ENCODE data around the gene CACNG1. TPM values are rescaled to one million over a fixed set of nuclear protein-coding genes. Genes with fewer than 3 reads are reported as not detected.

CACNG1 gene
- total RNA-seq, 2 experiments from 2014 or later: not detected

DNA sequence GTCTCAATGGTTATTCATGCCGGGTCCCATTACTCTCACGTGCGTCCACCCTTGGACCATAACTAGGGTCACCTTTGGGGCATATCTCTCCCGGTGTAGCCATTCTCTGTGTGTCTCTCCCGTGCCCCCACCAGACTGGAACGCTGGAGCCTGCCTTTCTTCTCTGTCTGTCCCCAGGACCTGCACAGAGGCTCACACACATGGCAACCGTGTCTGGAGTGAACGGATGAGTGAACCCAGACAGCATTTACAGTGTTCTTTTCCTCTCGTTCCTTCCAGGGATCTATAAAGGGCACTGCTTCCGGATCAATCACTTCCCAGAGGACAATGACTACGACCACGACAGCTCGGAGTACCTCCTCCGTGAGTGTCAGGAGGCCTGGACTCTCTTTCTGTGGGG, 26.4 kb upstream of the CACNG1 start:
- H3K9me2 ChIP-seq (ENCODE audit: insufficient read depth, low read length): no peaks in the 10 kb centered on the region
- ChIA-PET CTCF (ENCODE audit: unreplicated experiment) (no interaction called here), POLR2A (no interaction called here)
- no peak for DNase-seq (ENCODE audit: low spot score)
- no peaks in the 10 kb centered on the region for H3K4me1 ChIP-seq (ENCODE audit: insufficient read depth, low read length, poor library complexity, severe bottlenecking)
- H3K4me3 ChIP-seq (ENCODE audit: low read depth, low read length, poor library complexity, severe bottlenecking): no peak overlapping the region
- no peak overlapping the region for H3K4me2 ChIP-seq (ENCODE audit: low read length)
- BruUV-seq (replicated peaks): no TSS peak
- intact Hi-C loops (cut with micrococcal nuclease; ENCODE audit: unreplicated experiment): no loop called here
- TF ChIP-seq, protein P1, sequence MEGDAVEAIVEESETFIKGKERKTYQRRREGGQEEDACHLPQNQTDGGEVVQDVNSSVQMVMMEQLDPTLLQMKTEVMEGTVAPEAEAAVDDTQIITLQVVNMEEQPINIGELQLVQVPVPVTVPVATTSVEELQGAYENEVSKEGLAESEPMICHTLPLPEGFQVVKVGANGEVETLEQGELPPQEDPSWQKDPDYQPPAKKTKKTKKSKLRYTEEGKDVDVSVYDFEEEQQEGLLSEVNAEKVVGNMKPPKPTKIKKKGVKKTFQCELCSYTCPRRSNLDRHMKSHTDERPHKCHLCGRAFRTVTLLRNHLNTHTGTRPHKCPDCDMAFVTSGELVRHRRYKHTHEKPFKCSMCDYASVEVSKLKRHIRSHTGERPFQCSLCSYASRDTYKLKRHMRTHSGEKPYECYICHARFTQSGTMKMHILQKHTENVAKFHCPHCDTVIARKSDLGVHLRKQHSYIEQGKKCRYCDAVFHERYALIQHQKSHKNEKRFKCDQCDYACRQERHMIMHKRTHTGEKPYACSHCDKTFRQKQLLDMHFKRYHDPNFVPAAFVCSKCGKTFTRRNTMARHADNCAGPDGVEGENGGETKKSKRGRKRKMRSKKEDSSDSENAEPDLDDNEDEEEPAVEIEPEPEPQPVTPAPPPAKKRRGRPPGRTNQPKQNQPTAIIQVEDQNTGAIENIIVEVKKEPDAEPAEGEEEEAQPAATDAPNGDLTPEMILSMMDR (conservative IDR thresholded peaks at IDR 0.05; ENCODE audit: low read length): no peak
- no peaks in the 10 kb centered on the region for H3K79me2 ChIP-seq (ENCODE audit: insufficient read depth, low read depth, low read length)
- no peak overlapping the region for H2AFZ ChIP-seq (ENCODE audit: low read length)
- H3K36me3 ChIP-seq (ENCODE audit: insufficient read depth, low read length): no peaks in the 10 kb centered on the region
- no peaks in the 10 kb centered on the region for H4K20me1 ChIP-seq (ENCODE audit: insufficient read depth, low read length)
- no peak overlapping the region for H3K27ac ChIP-seq (ENCODE audit: low read depth, low read length, poor library complexity, severe bottlenecking)
- H3K9me3 ChIP-seq (ENCODE audit: low read length): no peaks in the 10 kb centered on the region

- Histone ChIP-seq H3K9me3 (ENCODE audit: low read length) (no peaks in the 10 kb centered on the region), H3K79me2 (ENCODE audit: insufficient read depth, low read depth, low read length) (no peaks in the 10 kb centered on the region), H3K27ac (ENCODE audit: low read depth, low read length, poor library complexity, severe bottlenecking) (no peak overlapping the region), H3K9me2 (ENCODE audit: insufficient read depth, low read length) (no peaks in the 10 kb centered on the region), H3K4me2 (ENCODE audit: low read length) (no peak overlapping the region), H3K4me1 (ENCODE audit: insufficient read depth, low read length, poor library complexity, severe bottlenecking) (no peaks in the 10 kb centered on the region), H3K36me3 (ENCODE audit: insufficient read depth, low read length) (no peaks in the 10 kb centered on the region), H3K4me3 (ENCODE audit: low read depth, low read length, poor library complexity, severe bottlenecking) (no peak overlapping the region), H2AFZ (ENCODE audit: low read length) (no peak overlapping the region), H4K20me1 (ENCODE audit: insufficient read depth, low read length) (no peaks in the 10 kb centered on the region)
- TF ChIP-seq EZH2phosphoT487 (IDR thresholded peaks at IDR 0.05; ENCODE audit: borderline replicate concordance, low read depth, low read length): no peak
- TF ChIP-seq, protein P1 (conservative IDR thresholded peaks at IDR 0.05; ENCODE audit: low read length): no peak
- POLR2A ChIA-PET: no interaction called here
- intact Hi-C loops (cut with micrococcal nuclease; ENCODE audit: unreplicated experiment): no loop called here
- CTCF ChIA-PET (ENCODE audit: unreplicated experiment): no interaction called here
- no TSS peak for BruUV-seq (replicated peaks)
- no peak for DNase-seq (ENCODE audit: low spot score)
Measured at GRCh38 chr17:67018471-67019434, 25.6 kb upstream of the CACNG1 start.

- Histone ChIP-seq H3K4me1 (ENCODE audit: insufficient read depth, low read length, poor library complexity, severe bottlenecking) (no peaks in the 10 kb centered on the region), H3K79me2 (ENCODE audit: insufficient read depth, low read depth, low read length) (no peaks in the 10 kb centered on the region), H3K9me2 (ENCODE audit: insufficient read depth, low read length) (no peaks in the 10 kb centered on the region), H3K4me2 (ENCODE audit: low read length) (no peak overlapping the region), H3K36me3 (ENCODE audit: insufficient read depth, low read length) (no peaks in the 10 kb centered on the region), H3K4me3 (ENCODE audit: low read depth, low read length, poor library complexity, severe bottlenecking) (no peak overlapping the region), H3K9me3 (ENCODE audit: low read length) (no peaks in the 10 kb centered on the region), H4K20me1 (ENCODE audit: insufficient read depth, low read length) (no peaks in the 10 kb centered on the region), H3K27ac (ENCODE audit: low read depth, low read length, poor library complexity, severe bottlenecking) (no peak overlapping the region), H2AFZ (ENCODE audit: low read length) (no peak overlapping the region)
- no peak for DNase-seq (ENCODE audit: low spot score)
- intact Hi-C loops (cut with micrococcal nuclease; ENCODE audit: unreplicated experiment): no loop called here
- ChIA-PET CTCF (ENCODE audit: unreplicated experiment) (interaction anchor here (0.6 kb wide), 1 partner anchor 22 kb away, joined by 3 read pairs; no protein-coding TSS in a partner anchor), POLR2A (no interaction called here)
- TF ChIP-seq, protein P1 (conservative IDR thresholded peaks at IDR 0.05; ENCODE audit: low read length): no peak
- TF ChIP-seq EZH2phosphoT487 (IDR thresholded peaks at IDR 0.05; ENCODE audit: borderline replicate concordance, low read depth, low read length): no peak
- no TSS peak for BruUV-seq (replicated peaks)
Measured at GRCh38 chr17:67019809-67020208, 24.5 kb upstream of the CACNG1 start.

All from OCI-LY7 (cell line).